Stimulated activated CD4-positive, alpha-beta T cell treated with anti-CD3 and anti-CD28 coated beads, Interleukin-15, amount 100 ng/mL, for 48 hours (primary cell): ENCODE measurements around the gene RALGAPA2.
A peak's percentile ranks its signal among the peaks of the same experiment; 100 is the strongest.
"Not testable (repeated sequence)": the region's sequence is repeated elsewhere in the genome, so short reads cannot be mapped to it uniquely, and the experiment has no call there.

ENCODE experiments used
- DNase-seq, 2 donors: peaks; one replicate each; pipeline ENCODE4 v3.0.0-alpha.2; 2020; ENCODE audit warnings: low read depth in 2 of 2

RALGAPA2 gene

DNA sequence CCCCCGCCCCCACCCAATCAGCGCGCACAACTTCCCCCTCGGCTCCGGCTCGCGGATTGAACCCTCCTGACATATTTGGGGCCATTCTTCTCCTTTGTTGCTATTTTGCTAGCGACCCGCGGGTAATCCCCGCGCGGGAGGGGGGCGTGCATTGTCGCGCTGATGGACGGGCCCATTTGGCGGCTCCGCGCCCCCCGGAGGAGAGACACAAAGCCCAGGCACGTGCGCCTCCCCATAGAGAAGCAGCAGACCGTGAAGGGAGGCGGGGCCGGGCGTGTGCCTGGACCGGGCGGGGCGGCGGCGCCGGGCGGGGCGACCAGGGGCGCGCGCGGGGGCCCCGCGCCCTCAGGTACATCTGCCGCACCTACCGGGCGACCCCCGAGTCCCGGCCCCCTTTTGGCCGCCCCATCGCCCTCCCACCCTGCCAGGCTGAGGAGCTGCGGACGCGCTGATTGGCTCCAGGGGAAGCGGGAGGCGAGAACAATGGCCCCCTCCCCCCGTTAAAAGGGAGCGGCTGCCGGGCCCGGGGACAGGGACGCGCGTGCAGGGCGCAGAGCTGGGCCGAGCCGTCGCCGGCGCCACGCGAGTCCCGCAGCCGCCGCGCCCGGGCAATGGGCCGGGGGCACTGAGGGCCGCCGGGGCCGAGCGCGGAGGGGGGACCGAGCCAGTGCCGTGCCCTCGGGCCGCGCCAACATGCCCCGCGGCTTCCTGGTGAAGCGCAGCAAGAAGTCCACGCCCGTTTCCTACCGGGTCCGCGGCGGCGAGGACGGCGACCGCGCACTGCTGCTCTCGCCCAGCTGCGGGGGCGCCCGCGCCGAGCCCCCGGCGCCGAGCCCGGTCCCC is 344.6 kb downstream of the RALGAPA2 start, which contains the start of gene INSM1:
TSS of gene INSM1 (plus strand) at position 530 of the 843 bp plus-strand sequence. CDS start at position 694, 164 bp downstream.
- DNase-seq = peak in 1 of 2 donors; percentile 14

- no peak for DNase-seq
Observed at GRCh38 chr20:20366876-20367574, 345.4 kb downstream of the RALGAPA2 start.

GRCh38 chr20:20366551-20366875 is 345.9 kb downstream of the RALGAPA2 start:
- no peak for DNase-seq

DNA sequence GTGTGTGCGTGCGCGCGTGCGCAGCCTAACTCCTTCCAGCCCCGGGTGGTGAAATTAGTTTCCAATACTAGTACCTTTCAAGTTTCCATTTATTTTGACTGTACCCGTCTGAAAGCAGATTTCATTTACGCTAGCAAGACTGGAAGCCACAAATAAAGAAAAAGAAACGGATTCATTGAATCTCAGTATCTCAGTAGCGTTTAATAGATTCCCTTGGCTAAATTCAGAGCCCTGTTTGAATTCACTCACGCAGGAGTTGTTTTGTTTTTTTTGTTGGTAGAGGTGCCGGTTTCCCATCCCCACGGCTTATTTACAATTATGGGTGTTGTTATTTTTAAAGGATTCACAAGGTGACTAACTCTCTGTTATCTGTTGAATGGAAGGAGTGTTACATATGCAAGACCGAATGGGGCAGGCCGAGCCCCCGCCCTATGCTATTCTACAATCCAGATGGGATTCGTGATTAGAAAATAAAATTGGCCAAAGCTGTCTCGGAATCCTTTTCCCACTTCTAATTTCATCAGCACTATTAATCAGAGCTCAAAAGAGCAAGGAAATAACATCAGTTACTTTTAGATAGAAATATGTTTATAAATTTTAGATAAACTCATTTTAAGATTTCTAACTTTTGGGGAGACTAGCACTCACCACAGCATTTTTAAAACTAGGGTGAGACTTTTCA is 346.8 kb downstream of the RALGAPA2 start:
- DNase-seq = no peak

DNA sequence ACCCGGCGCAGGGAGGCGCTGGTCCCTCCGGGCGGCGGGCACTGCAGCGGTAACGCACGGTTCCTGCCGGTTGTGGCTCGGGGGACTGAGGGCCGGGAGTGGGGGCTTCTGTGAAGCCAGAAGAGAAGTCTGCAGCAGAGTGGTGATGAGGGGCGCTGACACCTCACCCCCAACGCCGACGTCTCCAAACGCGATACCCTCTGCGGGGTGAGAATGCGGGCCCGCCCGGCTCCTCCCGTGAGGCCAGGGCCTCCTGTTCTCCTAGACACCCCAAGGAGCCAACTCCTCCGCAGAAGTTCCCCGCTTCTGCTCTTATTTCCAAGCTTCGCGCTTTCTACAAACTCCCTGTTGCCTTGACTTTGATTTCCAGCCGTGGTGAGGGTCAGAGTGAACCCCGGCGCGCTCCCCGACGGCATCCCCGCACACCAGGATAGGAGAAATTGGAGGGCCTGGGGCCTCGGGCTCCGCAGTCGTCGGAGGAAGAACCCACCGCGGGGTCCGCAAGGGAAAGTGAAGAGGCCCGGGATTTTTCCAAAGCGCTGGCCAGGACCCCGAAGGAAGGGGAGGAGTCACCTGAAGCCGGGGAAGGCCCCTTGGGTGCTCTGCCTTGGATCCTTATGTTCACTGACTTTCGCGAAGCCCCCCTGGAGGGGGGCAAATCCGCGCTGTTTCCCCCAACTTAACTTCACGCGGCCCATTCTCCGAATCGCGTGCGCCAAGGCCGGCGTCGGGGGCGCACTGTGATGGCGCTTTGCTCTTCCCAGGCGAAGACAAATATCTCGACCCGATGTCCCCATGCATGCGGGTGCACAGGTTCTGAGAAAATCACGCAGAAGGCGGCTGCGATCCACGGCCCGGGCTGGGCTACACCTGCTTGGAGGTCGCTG is 347.6 kb downstream of the RALGAPA2 start:
- no peak for DNase-seq

GRCh38 chr20:20363799-20364592 is 348.4 kb downstream of the RALGAPA2 start:
- DNase-seq = no peak

DNA sequence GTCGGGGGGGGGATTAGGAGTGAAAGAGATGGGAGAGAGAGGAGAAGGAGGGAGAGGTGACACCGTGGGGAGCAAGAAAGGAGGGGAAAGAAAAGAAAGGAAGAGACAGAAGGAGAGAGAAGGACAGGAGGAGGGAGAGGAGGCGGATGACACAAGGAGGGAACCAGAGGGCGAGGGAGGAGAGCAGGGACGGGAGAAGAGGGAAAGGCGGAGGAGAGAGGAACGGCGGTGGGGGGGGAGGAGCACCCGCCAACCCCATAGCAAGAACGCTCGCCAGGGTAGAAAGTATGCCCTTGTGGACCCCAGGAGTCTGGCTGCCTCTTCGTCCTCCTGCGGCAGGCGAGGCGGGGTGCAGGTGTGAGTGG is 349.0 kb downstream of the RALGAPA2 start:
- DNase-seq = no peak

DNA sequence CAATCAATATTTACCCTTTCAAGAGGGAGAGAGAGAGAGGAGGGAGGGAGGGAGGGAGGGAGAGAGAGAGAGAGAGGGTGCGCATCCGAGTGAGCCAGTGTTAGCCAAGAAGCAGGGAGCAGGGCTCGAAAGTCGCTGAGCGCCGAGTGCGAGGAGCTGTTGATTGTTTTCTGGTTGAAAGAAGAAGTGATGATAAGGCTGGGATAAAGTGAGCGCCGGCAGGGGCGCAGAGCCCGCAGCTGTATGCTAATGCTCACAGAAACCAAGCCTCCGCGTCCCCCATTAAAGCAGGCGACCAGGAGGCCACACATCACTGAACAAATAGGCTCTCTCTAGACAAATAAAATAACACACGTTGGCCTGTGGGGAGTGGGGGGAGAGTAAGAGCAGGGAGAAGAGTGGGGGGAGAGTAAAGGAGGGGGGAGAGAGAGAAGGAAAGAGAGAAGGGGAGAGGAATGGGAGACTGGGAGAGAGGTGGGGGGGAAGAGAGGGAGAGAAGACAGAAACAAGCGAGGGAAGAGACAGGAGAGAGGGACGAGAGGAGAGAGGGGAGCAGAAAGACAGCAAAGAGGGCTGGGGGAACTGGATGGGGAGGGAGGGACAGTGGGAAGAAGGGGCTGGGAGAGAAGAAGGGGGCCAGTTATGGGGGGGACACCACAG is 349.5 kb downstream of the RALGAPA2 start:
- DNase-seq = no peak

GRCh38 chr20:20360464-20360863 is 352.0 kb downstream of the RALGAPA2 start:
- DNase-seq = peak in 1 of 2 donors; percentile 16

- no peak for DNase-seq
Observed at GRCh38 chr20:20359628-20360027, 352.8 kb downstream of the RALGAPA2 start.

GRCh38 chr20:20358801-20359200 is 353.6 kb downstream of the RALGAPA2 start:
- no peak for DNase-seq

- DNase-seq = not testable (repeated sequence)
Observed at GRCh38 chr20:20355503-20355902, 356.9 kb downstream of the RALGAPA2 start.

- DNase-seq = no peak
Observed at GRCh38 chr20:20353576-20353975, 358.9 kb downstream of the RALGAPA2 start.

DNA sequence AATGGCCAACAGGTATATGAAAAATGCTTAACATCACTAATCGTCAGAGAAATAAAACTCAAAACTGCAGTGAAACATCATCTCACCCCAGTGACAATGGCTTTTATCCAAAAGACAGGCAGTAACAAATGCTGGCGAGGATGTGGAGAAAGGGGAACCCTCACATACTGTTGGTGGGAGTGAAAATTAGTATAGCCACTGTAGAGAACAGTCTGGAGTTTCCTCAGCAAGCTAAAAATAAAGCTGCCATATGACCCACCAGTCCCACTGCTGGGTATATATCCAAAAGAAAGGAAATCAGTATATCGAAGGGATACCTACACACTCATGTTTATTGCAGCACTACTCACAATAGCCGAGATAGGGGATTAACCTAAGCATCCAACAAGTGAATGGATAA is 368.0 kb downstream of the RALGAPA2 start:
- no peak for DNase-seq

GRCh38 chr20:20343932-20344331 is 368.5 kb downstream of the RALGAPA2 start:
- no peak for DNase-seq
